NCI-H128 (cell line): ENCODE measurements around the gene ARHGEF7.
"Not testable (repeated sequence)": the region's sequence is repeated elsewhere in the genome, so short reads cannot be mapped to it uniquely, and the experiment has no call there.

Source experiments
- DNase-seq: peaks from one replicate; lab custom pipeline; 2025; ENCODE audit not compliant: unreplicated experiment; lab: John Stamatoyannopoulos, UW

ARHGEF7 gene

DNA sequence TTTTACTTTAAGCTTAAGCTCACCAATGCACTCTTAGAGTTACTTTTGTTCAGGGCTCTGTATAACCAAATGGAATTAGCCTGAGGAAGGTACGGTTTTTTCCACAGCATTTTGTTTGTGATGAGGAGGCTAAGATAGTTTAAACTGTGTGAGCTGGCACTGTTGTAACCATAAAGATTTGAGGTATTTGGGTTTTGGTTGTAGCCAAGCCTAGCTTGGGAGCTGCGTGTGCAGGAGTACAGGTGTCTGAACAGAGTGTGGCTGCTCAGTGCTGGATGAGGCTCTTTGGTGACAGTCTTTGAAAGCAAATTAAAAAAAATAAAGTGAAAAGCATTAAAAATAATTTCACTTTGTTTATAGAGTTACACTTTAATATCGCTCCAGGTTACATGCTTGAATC, 56.0 kb downstream of the ARHGEF7 start:
- no peak for DNase-seq

DNA sequence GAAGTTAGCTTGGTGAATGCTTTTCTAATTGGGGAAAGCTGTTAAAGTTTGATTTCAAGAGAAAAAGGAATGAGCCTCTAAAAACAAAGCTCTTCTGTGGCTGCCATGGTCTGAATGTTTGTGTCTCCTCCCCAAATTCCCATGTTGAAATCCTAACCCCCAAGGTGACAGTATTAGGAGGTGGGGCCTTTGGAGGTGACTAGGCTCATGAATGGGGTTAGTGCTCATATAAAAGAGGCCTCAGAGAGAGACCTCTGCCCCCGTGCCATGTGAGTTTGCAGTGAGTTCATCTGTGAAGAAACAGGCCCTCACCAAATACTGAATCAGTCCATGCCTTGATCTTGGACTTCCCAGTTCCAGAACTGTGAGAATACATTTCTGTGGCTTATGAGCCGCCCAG, 56.5 kb downstream of the ARHGEF7 start:
- no peak for DNase-seq

DNA sequence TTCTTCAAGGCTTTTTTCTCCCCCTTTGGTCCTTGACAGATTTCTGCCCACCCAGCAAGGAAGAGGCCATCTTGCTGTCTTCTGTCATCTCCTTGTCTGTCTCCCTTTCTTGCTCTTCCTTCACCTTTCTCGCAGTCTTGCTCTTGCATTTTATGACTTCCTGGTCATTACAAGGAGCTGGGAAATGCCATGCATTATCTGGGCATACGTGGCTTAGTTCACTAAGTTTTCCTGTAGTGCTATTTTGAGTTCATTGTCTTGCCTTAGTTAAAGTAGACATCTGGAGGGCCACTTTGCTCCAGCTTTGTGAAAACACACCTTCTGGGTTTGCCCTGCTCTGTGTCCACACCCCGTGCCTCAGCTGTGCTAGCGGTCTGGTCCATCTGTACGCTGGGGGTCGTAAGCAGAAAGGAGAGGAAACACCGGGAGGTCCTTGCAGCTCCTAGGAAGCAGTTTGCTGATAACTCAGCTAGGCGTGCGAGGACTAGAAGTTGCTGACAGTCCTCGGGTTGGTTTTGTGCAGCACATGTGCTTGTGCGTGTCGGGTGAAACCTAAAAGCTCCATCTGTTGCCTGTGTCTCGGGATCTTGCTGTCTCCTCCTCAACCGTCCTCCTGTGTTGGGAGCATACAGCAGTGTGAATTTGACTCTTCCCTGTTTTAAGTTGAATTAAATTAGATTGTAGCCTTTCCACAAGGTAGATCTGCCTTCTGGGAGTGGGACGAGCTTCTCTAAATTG, 59.4 kb downstream of the ARHGEF7 start:
- DNase-seq = no peak

DNA sequence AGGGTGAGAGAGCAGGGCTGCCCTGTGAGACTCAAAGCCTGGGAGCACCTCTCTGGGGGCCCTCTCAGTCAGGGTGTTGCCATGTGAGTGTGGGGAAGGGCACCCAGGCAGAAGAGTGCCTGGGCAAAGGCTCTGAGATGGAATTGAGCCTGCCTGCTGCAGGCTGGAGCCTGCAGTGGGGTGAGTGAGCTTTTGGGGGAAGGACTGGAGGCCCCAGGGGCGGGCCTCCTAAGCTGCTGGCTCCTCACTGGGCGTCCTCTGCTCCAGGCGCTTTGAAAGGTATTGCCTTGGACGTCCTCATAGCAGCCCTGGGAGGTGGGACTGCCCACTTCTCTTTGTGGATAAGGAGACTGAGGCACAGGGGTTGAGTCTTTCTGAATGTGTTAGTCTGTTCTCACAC, 60.3 kb downstream of the ARHGEF7 start:
- no peak for DNase-seq

DNA sequence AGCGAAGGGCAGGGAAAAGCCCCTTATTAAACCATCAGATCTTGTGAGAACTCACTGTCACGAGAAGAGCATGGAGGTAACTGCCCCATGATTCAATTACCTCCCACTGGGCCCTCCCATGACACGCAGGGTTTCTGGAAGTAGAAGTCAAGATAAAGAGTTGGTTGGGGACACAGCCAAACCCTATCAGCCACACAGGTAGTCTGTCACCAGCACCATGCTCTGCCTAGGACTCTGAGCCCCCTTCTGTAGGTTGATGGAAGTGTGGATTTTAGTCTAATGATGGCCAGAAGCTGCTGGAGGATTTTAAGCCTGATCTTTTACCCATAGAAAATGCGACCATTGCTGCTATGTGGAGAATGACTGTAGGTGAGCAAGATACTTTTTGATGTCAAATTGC, 60.8 kb downstream of the ARHGEF7 start:
- no peak for DNase-seq

DNA sequence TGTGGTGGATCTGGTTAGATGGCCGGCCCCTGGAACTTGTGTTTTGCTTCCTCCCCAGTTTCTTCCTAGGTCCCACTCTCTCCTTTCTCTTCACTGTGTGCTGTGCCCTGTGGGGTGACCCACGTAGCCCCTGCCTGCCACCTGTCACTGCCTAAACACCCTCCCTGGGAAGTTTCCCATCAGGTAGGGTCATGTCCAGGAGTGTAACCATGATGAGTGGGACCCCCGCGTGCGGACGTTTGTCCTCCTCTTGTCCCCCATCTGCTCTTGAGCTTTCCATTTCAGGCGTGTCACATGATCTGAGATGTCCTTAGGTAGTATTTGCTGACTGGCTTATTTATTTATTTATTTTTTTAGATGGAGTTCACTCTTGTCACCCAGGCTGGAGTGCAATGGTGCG, 61.3 kb downstream of the ARHGEF7 start:
- no peak for DNase-seq

DNA sequence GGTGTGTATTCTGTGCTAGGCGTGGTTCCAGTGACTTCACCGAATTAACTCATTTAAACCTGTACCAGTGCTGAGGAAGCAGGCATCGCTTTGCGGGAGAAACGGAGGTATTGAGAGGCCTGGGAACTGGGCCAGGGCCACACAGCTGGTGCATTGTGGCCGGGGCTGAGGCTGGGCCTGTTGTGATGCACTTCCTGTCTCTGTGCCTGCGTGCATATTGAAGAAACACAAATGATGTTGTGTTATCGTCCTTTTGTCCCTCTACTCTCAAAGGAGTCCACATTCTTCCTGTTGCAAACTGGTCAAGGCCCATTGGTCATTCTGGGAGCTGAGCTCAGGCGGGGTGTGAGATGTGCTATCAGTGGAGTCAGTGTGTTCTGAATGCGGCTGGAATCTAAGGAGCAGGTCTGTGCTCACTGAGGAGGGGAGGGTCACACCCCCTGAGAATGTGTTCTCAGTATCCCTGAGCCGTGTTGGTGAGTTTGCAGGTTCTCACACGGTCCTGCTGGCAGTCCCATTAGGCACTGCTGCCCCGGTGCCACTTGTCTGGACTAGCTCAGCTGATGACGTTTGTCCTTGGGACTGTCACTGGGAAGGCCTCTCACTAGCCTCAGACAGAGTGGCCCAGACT, 62.1 kb downstream of the ARHGEF7 start:
- DNase-seq = no peak

DNA sequence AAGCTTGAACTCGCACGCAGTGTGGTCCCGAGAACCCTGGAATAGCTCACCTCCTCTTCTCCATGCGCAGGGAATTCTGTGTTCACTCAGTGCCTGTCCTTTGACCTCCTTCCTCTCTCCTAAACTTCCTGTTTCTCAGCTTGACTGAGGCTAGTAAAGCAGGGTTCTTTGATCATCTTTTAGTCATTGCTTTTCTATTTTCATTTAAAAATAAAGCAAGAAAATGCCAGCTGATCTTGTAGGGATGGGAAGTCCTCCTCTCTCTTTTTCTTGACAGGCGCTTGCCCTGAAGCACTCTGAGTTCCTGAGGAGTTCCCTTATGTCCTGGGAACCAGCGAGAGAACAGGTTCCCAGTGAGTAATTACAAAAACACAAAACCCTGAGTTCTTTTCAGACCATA, 62.8 kb downstream of the ARHGEF7 start:
- no peak for DNase-seq

DNA sequence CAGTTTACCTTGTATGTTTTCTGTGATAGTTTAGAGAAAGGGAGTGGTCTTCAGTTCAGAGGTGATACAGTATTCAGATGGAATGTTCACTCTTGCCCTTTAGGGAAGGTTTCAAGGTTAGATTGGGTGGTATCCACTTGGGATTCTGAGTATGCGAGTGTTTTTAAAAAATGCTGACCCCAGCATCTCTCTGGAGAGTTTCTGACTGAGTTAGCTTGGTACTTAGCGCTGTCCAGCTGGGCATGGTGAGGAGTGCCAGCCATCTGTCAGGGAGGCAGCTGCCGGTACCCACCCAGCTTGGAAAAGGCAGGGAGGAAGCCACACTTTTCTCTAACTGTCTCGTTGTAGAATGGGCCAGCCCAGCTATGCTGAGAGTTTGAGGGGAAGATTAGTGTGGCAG, 63.3 kb downstream of the ARHGEF7 start:
- DNase-seq = no peak

DNA sequence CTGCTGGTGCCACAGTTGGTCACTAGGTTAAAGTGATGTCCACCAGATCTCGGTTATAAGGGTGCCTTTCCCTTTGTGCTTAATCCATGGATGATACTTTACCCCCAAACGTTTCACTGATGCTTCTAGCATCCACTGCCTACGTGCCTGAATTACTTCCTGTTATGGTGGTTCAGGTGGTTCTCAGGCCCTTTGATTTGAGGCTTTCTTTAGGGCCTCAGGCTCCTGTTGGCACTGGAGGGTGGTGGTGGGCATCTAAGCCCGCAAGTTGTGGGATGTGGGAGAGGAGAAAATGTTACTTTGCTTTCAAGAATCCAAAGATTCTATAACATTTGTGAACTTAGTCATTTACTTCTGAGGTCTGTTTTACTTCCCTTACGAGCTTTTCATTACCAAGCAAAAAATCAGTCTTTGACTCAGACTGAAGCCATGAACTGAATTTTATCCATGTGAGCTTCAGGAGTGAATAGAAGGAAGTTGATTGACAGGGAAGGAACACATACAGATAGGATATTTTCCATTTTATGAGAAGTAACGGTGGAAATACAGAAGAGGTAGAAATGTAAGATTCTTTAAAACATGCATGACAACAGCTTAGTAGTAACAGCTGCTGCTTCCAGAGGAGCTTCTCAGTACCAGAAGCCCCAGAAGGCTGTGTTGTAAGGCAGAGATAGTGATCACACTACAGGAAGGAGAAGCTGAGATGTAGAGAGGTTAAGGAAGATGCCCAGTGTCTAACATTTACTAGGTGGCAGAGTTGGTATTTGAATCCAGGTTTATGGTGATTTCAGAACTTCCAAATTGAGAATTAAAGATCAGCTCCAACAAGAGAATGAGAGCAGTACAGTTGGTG, 65.0 kb downstream of the ARHGEF7 start:
- DNase-seq = no peak

DNA sequence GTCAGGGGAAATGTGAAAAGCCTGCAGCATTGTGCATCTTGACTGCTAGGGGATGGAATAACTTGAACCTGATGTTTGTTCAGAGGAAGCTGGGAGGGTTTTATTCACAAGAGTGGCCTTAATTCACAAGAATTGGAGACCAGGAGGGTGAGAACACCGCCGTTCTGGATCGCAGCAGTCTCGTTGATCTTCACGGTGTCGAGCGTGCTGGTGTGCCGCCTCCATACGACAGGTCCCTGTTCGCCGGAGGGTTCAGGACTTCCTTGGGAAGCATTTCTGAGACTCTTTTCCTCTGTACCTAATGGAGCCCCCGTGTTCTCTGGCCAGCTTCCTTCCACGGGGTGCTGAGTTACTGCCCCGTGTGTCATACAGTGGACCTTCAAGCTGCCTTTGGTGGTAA, 66.9 kb downstream of the ARHGEF7 start:
- no peak for DNase-seq

DNA sequence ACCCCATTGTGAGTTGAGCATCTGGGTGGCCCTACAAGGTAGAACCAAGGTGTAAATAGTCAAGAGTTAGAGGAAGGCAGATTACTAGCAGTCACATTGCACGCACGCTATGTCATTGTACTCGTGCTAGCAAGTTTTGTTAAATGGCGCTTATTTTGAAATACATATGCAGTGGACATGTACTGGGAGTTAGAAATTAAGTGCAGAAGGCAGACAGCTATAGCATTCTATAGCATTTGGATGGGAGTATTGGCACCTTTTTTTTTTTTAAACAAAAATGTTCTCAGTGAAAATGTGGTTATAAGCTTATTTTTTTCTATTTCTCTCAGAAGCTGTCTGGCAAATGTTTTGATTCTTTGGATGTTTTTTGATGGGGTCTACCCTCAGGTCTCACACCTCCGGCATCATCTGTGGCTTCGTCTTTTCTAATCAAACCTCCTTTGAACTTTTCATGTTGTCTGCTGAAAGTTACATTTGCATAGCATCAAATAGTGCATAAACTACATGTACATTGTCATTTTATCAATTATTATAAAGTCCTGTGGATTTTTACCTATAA, 68.1 kb downstream of the ARHGEF7 start:
- DNase-seq = no peak

DNA sequence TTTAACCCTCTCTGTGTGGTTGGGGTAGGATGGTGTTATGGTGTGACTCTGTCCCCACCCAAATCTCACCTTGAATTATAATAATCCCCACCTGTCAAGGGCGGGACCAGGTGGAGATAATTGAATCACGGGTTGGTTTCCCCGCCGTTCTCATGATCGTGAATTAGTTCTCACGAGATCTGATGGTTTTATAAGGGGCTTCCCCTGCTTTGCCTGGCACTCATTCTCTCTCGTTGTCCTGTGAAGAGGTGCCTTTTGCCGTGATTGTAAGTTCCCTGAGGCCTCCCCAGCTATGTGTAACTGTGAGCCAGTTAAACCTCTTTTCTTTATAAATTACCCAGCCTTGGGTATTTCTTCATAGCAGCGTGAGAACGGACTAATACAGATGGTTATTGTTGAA, 68.8 kb downstream of the ARHGEF7 start:
- no peak for DNase-seq

DNA sequence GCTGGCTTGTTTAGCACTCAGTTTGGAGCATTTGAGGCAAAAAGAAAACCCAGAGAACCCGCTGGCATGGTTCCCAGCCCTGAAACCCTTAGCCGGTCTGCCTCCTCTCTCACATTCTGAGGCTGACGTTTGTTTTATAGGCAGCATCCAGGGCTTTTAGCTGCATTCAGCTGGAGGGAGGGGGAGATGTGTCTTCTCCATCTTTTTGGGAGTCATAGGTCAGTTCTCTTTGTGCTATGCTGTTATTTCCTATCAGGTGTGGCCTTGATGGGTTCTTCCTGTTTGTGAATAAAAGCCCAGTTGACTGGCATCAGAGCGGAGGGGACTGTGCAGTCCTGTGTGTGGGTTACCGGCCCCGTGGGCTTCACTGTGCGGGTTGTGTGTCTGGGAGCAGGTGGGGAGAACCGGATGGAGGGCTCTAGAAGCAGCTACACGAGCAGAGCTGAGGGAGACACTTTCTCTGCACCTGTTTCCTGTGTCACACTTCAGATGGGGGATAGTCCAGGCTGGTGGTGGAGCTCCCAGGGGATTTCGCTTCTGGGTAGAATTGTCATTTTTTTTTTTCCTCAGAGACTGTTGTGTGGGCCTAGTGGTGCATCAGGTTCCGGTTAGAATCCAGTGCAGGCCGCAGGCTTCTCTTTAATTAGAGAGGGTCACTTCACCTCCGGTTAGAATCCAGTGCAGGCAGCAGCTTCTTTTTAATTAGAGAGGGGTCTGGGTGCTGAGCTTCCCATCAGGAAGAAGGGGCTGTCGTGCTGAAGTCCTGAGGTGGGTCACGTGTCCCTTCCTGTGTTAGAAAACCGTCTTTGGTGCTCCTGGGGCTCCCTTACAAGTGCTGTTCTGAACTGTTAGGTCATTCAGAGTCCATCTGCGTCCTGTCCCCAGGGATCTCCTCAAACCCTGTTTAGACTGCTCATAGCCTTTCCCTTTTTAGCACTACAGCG, 69.6 kb downstream of the ARHGEF7 start:
- no peak for DNase-seq

DNA sequence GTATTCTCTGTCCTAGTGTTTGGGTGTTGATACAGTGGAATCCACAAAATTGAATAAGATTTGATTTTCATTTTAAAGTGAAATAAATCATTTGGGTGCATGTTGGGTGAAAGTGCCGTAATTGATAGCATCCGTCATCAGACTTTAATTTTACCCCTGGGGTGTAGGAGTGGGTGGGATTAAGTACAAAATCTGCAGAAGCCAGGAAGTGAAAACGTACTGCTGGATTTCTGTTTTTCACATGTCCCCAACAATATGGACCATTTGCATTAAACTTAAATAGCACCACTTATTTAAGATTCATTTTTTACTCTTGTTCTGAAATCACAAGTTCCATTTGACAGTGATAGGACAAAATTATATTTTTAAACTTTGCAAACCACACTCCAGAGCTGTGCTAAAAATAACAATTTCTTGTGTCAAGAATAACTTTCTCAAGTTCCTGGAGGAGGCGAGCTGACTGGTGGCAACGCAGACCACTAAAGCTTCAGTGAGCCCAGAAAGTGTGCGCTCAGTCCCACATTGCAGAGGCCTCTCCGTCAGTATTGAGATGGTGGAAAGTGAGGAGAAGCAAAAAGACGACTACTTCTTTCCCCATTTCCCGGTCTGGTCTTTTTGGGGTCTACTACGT, 71.3 kb downstream of the ARHGEF7 start:
- no peak for DNase-seq

DNA sequence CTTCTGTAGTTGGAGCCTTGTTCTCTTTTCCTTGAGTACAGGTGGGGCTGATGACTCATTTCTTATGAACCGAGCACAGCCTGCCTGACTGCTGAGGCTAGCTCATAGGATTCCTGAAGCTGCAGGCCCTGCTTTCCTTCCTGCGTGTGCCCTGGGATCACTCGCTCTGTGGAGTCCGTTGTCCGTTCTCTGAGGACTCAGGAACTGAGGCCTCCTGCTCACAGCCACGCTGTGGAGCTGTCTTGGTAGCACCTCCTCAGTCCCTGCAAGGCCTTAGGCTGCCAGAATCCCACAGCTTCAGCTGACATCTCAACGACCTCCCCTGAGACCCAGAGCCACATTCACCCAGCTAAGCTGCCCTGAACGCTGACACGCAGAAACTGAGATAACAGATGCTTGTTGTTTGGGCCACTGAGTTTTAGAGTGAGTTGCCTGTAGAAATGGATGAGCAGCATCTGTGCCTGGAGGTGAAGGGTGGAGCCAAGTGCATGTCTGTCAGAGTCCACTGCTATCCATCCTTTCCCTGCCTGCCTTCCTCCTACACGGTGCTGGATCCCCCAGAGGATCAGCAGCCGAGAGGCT, 72.9 kb downstream of the ARHGEF7 start:
- no peak for DNase-seq

DNA sequence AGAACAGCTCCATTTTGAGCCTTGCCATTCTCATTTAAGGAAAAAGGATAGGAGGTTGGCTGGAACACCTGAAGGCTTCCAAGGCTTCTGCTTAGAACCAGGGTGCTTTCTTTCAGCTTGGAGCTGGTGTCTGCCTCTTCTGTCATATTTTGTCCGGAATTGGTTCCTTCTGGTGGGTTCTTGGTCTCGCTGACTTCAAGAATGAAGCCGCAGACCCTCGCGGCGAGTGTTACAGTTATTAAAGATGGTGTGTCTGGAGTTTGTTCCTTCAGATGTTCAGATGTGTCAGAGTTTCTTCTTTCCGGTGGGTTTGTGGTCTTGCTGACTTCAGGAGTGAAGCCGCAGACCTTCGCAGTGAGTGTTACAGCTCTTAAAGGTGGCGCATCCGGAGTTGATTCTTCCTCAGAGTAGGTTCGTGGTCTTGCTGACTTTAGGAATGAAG, 74.0 kb downstream of the ARHGEF7 start:
- not testable (repeated sequence) for DNase-seq

DNA sequence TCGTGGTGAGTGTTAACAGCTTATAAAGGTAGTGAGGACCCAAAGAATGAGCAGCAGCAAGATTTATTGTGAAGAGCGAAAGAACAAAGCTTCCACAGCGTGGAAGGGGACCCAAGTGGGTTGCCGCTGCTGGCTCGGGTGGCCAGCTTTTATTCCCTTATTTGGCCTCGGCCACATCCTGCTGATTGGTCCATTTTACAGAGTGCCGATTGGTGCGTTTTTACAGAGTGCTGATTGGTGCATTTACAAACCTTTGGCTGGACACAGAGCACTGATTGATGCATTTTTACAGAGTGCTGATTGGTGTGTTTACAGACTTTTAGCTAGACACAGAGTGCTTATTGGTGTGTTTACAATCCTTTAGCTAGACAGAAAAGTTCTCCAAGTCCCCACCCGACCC, 74.4 kb downstream of the ARHGEF7 start:
- not testable (repeated sequence) for DNase-seq

DNA sequence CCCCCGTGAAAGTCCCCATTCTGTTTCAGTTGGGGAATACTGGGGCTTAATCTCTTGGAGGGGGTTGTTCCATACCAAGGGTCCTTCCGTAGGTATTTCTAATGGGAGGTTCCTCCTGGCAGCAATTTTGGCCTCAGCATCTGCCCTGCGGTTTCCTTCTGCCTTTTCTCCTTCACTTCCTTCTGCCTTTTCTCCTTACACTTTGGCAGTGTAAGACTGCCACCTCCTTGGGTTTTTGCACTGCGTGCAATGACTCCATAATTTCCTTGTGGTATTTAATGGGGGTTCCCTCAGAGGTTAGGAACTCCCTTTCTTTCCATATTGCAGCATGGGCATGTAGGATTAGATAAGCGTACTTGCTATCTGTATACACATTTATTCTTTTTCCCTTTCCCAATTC, 78.1 kb downstream of the ARHGEF7 start:
- not testable (repeated sequence) for DNase-seq

DNA sequence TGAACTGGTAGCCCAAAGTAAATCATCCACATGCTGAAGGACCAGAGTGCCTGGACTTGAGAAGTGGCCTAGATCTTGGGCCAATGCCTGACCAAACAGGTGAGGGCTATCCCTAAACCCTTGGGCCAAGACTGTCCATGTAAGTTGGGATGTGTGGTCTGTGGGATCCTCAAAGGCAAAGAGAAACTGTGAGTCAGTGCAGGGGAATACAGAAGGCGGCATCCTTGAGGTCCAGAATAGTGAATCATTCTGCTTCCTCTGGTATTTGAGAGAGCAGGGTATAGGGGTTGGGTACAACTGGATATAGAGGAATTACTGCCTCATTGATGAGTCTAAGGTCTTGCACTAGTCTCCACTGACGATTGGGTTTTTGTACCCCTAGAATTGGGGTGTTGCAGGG, 79.5 kb downstream of the ARHGEF7 start:
- not testable (repeated sequence) for DNase-seq
